ENCODE data around the gene UCN. TPM values are rescaled to one million over a fixed set of nuclear protein-coding genes. Genes with fewer than 3 reads are reported as not detected.
"Not testable (repeated sequence)": the region's sequence is repeated elsewhere in the genome, so short reads cannot be mapped to it uniquely, and the experiment has no call there.

The UCN gene
- total and polyA plus RNA-seq, 9 donors, result 0.76 to 2.4 (median 1.4) TPM

GRCh38 chr2:27271631-27272340 lies 36.5 kb downstream of the UCN start:
- Histone ChIP-seq H3K27ac (ENCODE audit: low read length) (no peak overlapping the region), H3K9me3 (replicated peaks; ENCODE audit: control insufficient read depth, low read depth, low read length) (no peaks in the 10 kb centered on the region), H3K36me3 (ENCODE audit: control insufficient read depth, insufficient read depth, low read length) (no peaks in the 10 kb centered on the region), H3K4me3 (ENCODE audit: low read length) (no peak overlapping the region), H3K4me1 (ENCODE audit: control insufficient read depth, insufficient read depth, low read length) (no peaks in the 10 kb centered on the region), H3K27me3 (ENCODE audit: control insufficient read depth, insufficient read depth, low read length) (peaks cover 25% of the 10 kb centered on the region)
- DNase-seq, result no peak
- 28% methylated on average over 4 of the region's 11 CpGs for WGBS (ENCODE audit: insufficient coverage)

GRCh38 chr2:27270670-27271069 lies 37.6 kb downstream of the UCN start:
- Histone ChIP-seq H3K4me3 (ENCODE audit: low read length) (no peak overlapping the region), H3K27ac (ENCODE audit: low read length) (no peak overlapping the region), H3K9me3 (replicated peaks; ENCODE audit: control insufficient read depth, low read depth, low read length) (no peaks in the 10 kb centered on the region), H3K4me1 (ENCODE audit: control insufficient read depth, insufficient read depth, low read length) (peaks cover under 1% of the 10 kb centered on the region), H3K27me3 (ENCODE audit: control insufficient read depth, insufficient read depth, low read length) (peaks cover 35% of the 10 kb centered on the region), H3K36me3 (ENCODE audit: control insufficient read depth, insufficient read depth, low read length) (no peaks in the 10 kb centered on the region)
- WGBS (ENCODE audit: insufficient coverage), result 60% methylated on average over 1 of the region's 2 CpGs
- no peak for DNase-seq

DNA sequence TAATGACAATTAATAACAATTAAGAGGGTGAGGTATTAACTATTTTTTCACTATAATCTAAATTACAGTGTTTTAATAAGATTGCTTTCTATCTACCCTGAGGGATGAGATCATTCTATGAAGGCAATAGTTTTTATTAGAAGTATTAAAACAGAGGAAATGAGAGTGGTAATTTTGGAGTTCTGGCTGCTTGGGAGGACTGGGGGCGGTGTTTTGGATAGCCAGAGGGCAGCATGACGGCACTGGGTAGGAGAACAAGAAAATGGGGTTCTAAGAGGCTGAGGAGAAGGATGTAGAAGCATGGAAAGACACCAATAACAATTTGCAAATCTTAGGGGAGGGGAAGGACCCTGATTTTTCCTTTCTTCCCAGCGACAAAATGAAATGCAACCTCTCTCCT lies 38.1 kb downstream of the UCN start:
- H3K27ac ChIP-seq (ENCODE audit: low read length), result no peak overlapping the region
- 84% methylated on average over 2 of the region's 3 CpGs for WGBS (ENCODE audit: insufficient coverage)
- DNase-seq, result no peak
- peaks cover 41% of the 10 kb centered on the region for H3K27me3 ChIP-seq (ENCODE audit: control insufficient read depth, insufficient read depth, low read length)
- H3K36me3 ChIP-seq (ENCODE audit: control insufficient read depth, insufficient read depth, low read length), result no peaks in the 10 kb centered on the region
- H3K4me1 ChIP-seq (ENCODE audit: control insufficient read depth, insufficient read depth, low read length), result peaks cover 6% of the 10 kb centered on the region
- no peak overlapping the region for H3K4me3 ChIP-seq (ENCODE audit: low read length)
- no peaks in the 10 kb centered on the region for H3K9me3 ChIP-seq (replicated peaks; ENCODE audit: control insufficient read depth, low read depth, low read length)

DNA sequence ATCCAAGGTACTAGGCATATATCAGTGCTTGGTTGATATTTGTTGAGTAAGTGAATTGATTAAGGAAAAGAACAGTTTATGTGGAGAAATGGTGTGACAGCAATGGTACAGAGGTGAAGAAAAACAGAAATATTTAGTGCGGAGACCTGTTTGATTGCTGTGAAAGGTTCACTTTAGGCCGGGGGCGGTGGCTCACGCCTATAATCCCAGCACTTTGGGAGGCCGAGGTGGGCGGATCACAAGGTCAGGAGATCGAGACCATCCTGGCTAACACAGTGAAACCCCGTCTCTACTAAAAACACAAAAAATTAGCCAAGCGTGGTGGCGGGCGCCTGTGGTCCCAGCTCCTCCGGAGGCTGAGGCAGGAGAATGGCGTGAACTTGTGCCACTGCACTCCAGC lies 39.9 kb downstream of the UCN start:
- DNase-seq; H3K36me3 ChIP-seq (ENCODE audit: control insufficient read depth, insufficient read depth, low read length); H3K9me3 ChIP-seq (replicated peaks; ENCODE audit: control insufficient read depth, low read depth, low read length); H3K27ac ChIP-seq (ENCODE audit: low read length); H3K4me3 ChIP-seq (ENCODE audit: low read length): not testable (repeated sequence)
- WGBS (ENCODE audit: insufficient coverage), result 86% methylated on average over 7 of the region's 13 CpGs
- H3K27me3 ChIP-seq (ENCODE audit: control insufficient read depth, insufficient read depth, low read length), result peaks cover 55% of the 10 kb centered on the region
- peaks cover 23% of the 10 kb centered on the region for H3K4me1 ChIP-seq (ENCODE audit: control insufficient read depth, insufficient read depth, low read length)

- Histone ChIP-seq H3K4me1 (ENCODE audit: control insufficient read depth, insufficient read depth, low read length) (peaks cover 36% of the 10 kb centered on the region), H3K27me3 (ENCODE audit: control insufficient read depth, insufficient read depth, low read length) (peaks cover 77% of the 10 kb centered on the region), H3K9me3 (replicated peaks; ENCODE audit: control insufficient read depth, low read depth, low read length) (no peaks in the 10 kb centered on the region), H3K27ac (ENCODE audit: low read length) (no peak overlapping the region), H3K4me3 (ENCODE audit: low read length) (no peak overlapping the region), H3K36me3 (ENCODE audit: control insufficient read depth, insufficient read depth, low read length) (no peaks in the 10 kb centered on the region)
- no peak for DNase-seq
Observed at GRCh38 chr2:27265536-27265870, 42.7 kb downstream of the UCN start.

GRCh38 chr2:27264753-27265535 lies 43.3 kb downstream of the UCN start:
- Histone ChIP-seq H3K4me3 (ENCODE audit: low read length) (peak overlapping the region; percentile 32), H3K27ac (ENCODE audit: low read length) (no peak overlapping the region), H3K36me3 (ENCODE audit: control insufficient read depth, insufficient read depth, low read length) (no peaks in the 10 kb centered on the region), H3K27me3 (ENCODE audit: control insufficient read depth, insufficient read depth, low read length) (peaks cover 80% of the 10 kb centered on the region), H3K9me3 (replicated peaks; ENCODE audit: control insufficient read depth, low read depth, low read length) (no peaks in the 10 kb centered on the region), H3K4me1 (ENCODE audit: control insufficient read depth, insufficient read depth, low read length) (peaks cover 36% of the 10 kb centered on the region)
- 2% methylated on average over 56 of the region's 56 CpGs for WGBS (ENCODE audit: insufficient coverage)
- DNase-seq, result peak; percentile 68

GRCh38 chr2:27264253-27264752 lies 43.9 kb downstream of the UCN start:
- peaks cover 82% of the 10 kb centered on the region for H3K27me3 ChIP-seq (ENCODE audit: control insufficient read depth, insufficient read depth, low read length)
- WGBS (ENCODE audit: insufficient coverage), result 1% methylated on average over 14 of the region's 38 CpGs
- peak overlapping the region; percentile 32 for H3K4me3 ChIP-seq (ENCODE audit: low read length)
- no peak overlapping the region for H3K27ac ChIP-seq (ENCODE audit: low read length)
- no peaks in the 10 kb centered on the region for H3K36me3 ChIP-seq (ENCODE audit: control insufficient read depth, insufficient read depth, low read length)
- H3K4me1 ChIP-seq (ENCODE audit: control insufficient read depth, insufficient read depth, low read length), result peaks cover 36% of the 10 kb centered on the region
- H3K9me3 ChIP-seq (replicated peaks; ENCODE audit: control insufficient read depth, low read depth, low read length), result no peaks in the 10 kb centered on the region
- no peak for DNase-seq

DNA sequence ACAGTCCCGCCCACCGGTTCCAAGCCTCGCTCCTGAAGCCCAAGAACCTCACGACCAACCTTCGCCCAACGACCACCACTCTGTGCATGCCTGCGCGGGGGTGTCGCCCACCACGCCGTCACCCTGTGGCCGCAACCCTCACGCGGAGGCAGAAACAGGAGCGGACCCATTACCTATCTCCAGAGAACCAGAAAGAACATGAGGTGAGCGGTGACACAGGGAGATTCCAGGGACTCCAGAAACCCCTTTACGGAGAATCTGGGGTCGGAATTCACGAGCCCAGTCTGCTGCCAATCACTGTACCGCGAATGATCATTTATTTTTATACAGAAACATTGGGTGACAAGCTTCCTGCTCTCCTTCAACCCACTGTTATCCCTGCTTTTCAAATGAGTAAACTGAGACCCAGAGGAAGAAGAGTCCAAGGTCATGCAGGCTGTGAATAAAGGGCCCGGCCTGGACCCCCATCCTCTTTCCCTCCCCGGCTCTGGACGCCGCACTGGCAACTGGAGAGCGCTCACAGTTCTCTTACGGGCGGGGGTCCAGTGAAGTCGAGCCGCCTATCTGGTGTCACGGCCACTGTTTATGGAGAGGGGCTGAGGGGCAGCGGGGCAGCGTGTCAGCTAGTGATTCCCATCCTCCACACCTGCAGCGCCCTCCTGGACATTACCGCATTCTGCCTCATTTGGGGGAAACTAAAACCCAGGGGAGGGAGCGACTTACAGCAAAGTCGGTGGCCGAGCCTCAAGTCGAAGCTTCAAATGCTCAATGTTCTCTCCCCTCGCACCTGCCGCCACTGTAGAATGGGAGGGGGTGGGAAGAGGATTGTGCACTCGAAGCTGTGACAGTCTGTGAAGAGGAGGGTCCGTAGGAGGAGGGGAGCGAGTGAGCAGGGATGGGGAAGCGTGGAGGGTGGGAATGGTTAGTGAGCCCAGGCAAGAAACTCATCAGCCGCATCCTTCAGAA lies 44.7 kb downstream of the UCN start:
- no peaks in the 10 kb centered on the region for H3K9me3 ChIP-seq (replicated peaks; ENCODE audit: control insufficient read depth, low read depth, low read length)
- H3K27me3 ChIP-seq (ENCODE audit: control insufficient read depth, insufficient read depth, low read length), result peaks cover 87% of the 10 kb centered on the region
- no peak for DNase-seq
- H3K4me1 ChIP-seq (ENCODE audit: control insufficient read depth, insufficient read depth, low read length), result peaks cover 36% of the 10 kb centered on the region
- H3K27ac ChIP-seq (ENCODE audit: low read length), result no peak overlapping the region
- H3K4me3 ChIP-seq (ENCODE audit: low read length), result peak overlapping the region; percentile 25
- under 1% methylated on average over 22 of the region's 46 CpGs for WGBS (ENCODE audit: insufficient coverage)
- no peaks in the 10 kb centered on the region for H3K36me3 ChIP-seq (ENCODE audit: control insufficient read depth, insufficient read depth, low read length)

GRCh38 chr2:27262379-27263286 lies 45.6 kb downstream of the UCN start, which contains the start of gene SLC30A3:
TSS of gene SLC30A3 (minus strand) at chr2:27263047. CDS start at chr2:27262906, 141 bp downstream.
- DNase-seq, result peak; percentile 48
- WGBS (ENCODE audit: insufficient coverage), result under 1% methylated on average over 92 of the region's 96 CpGs
- Histone ChIP-seq H3K4me3 (ENCODE audit: low read length) (peak within 1 kb of the TSS; percentile 25), H3K4me1 (ENCODE audit: control insufficient read depth, insufficient read depth, low read length) (peaks cover 36% of the 10 kb centered on the region), H3K27ac (ENCODE audit: low read length) (no peak within 1 kb of the TSS), H3K9me3 (replicated peaks; ENCODE audit: control insufficient read depth, low read depth, low read length) (no peaks in the 10 kb centered on the region), H3K27me3 (ENCODE audit: control insufficient read depth, insufficient read depth, low read length) (peaks cover 94% of the 10 kb centered on the region), H3K36me3 (ENCODE audit: control insufficient read depth, insufficient read depth, low read length) (no peaks in the 10 kb centered on the region)
